GM12801 (cell line): ENCODE data around the gene TIPRL.

ENCODE experiments used
- TF ChIP-seq, protein P1 (sequence below): IDR thresholded peaks from one replicate; pipeline ENCODE4 v1.5.1; 2011; ENCODE audit warnings: control low read depth; ENCODE audit not compliant: insufficient read length; ENCODE audit errors: extremely low read depth

Gene TIPRL

DNA sequence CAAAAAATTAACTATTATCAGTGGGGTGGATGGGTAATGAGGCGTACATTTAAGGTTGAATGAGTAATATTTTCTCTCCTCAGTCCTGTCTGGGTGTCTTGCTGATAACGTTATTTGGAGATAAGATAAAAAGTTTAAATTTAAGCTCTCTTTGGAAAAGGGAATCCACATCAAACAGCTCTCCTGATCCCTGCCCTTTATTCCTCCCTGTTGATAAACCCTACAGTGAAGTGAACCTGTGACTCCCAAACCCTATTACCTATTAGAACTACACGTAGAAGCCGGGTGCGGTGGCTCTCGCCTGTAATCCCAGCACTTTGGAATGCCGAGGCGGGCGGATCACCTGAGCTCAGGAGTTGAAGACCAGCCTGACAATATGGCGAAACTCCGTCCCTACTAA is 32.1 kb upstream of the TIPRL start:
- TF ChIP-seq, protein P1, sequence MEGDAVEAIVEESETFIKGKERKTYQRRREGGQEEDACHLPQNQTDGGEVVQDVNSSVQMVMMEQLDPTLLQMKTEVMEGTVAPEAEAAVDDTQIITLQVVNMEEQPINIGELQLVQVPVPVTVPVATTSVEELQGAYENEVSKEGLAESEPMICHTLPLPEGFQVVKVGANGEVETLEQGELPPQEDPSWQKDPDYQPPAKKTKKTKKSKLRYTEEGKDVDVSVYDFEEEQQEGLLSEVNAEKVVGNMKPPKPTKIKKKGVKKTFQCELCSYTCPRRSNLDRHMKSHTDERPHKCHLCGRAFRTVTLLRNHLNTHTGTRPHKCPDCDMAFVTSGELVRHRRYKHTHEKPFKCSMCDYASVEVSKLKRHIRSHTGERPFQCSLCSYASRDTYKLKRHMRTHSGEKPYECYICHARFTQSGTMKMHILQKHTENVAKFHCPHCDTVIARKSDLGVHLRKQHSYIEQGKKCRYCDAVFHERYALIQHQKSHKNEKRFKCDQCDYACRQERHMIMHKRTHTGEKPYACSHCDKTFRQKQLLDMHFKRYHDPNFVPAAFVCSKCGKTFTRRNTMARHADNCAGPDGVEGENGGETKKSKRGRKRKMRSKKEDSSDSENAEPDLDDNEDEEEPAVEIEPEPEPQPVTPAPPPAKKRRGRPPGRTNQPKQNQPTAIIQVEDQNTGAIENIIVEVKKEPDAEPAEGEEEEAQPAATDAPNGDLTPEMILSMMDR: no peak

GRCh38 chr1:168148916-168149315 is 29.8 kb upstream of the TIPRL start:
- TF ChIP-seq, protein P1: no peak

- TF ChIP-seq, protein P1: no peak
Observed at GRCh38 chr1:168150283-168150682, 28.5 kb upstream of the TIPRL start.

DNA sequence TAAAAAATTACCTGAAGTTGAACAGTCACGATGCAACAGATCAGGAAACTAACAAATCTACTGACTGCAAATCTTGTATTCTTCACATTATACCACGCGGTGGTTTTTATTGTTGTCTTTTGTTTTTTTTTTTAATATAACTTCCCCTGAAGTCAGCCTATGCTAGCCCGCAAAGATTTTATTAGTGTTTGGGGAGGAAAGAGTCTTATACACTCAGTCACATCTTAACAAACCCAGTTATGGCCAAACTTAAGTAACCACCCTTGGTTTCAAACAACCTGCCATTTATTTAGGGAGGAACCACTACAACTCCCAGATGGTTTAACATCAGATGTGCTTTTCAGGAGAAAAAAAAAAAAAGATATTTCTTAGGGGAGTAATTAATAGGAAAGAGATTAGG is 26.8 kb upstream of the TIPRL start:
- TF ChIP-seq, protein P1: no peak

DNA sequence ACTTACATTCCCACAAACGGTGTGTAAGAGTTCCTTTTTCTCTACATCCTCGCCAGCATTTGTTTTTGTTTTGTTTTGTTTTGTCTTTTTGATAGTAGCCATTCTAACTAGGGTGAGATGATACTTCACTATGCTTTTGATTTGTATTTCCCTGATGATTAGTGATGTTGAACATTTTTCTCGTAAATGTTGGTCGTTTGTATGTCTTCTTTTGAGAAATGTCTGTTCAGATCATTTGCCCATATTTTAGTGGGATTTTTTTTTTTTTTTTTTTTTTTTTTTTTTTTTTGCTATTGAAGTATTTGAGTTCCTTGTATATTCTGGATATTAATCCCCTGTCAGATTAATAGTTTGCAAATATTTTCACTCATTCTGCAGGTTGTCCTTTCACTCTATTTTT is 22.9 kb upstream of the TIPRL start:
- TF ChIP-seq, protein P1: no peak

DNA sequence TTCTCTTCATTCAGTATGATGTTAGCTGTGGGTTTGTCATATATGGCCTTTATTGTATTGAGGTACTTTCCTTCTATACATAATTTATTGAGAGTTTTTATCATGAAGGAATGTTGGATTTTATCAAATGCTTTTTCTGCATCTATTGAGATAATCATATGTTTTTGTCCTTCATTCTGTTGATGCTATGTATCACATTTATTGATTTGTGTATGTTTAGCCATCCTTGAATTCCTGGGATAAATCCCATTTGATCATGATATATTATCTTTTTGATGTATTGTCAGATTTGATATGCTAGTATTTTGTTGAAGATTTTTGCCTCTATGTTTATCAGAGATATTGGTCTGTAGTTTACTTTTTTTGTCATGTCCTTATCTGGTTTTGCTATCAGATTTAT is 21.1 kb upstream of the TIPRL start:
- TF ChIP-seq, protein P1: no peak

DNA sequence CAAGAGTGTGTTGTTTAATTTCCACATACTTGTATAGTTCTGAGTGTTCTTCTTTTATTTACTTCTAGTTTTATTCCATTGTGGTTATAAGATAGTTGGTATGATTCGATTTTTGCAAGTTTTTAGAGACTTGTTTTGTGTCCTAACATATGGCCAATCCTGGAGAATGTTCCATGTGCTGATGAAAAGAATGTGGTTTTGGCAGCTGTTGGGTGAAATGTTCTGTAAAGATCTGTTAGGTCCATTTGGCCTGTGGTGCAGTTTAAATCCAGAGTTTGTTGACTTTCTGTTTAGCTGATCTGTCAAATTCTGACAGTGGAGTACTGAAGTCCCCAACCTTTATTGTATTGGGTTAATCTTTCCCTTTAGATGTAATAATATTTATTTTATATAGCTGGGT is 19.5 kb upstream of the TIPRL start:
- TF ChIP-seq, protein P1: no peak

DNA sequence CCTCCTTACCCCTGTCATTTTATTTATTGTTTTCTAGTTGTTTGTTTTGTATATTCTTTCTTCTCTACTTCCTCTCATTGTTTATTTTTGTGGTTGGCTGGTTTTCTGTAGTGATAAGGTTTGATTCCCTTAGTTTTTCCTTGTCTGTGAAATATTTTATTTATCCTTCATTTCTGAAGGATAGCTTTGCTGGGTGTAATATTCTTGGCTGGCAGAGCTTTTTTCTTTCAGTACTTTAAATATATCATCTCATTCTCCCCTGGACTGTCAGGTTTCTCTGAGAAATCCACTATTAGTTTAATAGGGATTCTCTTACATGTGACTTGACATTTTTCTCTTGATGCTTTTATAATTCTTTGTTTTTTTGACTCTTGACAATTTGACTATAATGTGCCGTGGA is 18.8 kb upstream of the TIPRL start:
- TF ChIP-seq, protein P1: no peak
